Activated CD8-positive, alpha-beta memory T cell treated with anti-CD3 and anti-CD28 coated beads, Interleukin-2, amount 10 ng/mL, durations not matched to agents 7 days and 5 days (primary cell): ENCODE measurements around the gene CHRFAM7A. TPM values are rescaled to one million over a fixed set of nuclear protein-coding genes. Genes with fewer than 3 reads are reported as not detected.
"Not testable (repeated sequence)": the region's sequence is repeated elsewhere in the genome, so short reads cannot be mapped to it uniquely, and the experiment has no call there.

Experiments
- ATAC-seq: fragments of 150-1000 bp; cut with Tn5 transposase; one replicate; pipeline ENCODE4 v1.10.0; 2021; ENCODE audit warnings: moderate library complexity
- CTCF ChIA-PET: fragments of 350-600 bp; sonication (Branson Sonifier 250); formaldehyde crosslinking; loops from one replicate; lab custom pipeline; 2021; ENCODE audit warnings: antibody characterized with exemption; lab: Charles Lee
- DNase-seq: peaks from one replicate; pipeline ENCODE4 v3.0.0-alpha.2; 2020
- H3K27ac Mint-ChIP-seq: one replicate; pipeline ENCODE4 v1.8.0; 2021; ENCODE audit warnings: mild to moderate bottlenecking, mixed read lengths
- H3K27me3 Mint-ChIP-seq: one replicate; pipeline ENCODE4 v1.8.0; 2021; ENCODE audit warnings: mixed read lengths
- H3K36me3 Mint-ChIP-seq: one replicate; pipeline ENCODE4 v1.8.0; 2021; ENCODE audit warnings: mild to moderate bottlenecking, mixed read lengths
- H3K4me1 Mint-ChIP-seq: one replicate; pipeline ENCODE4 v1.8.0; 2021; ENCODE audit warnings: mixed read lengths
- H3K4me3 Mint-ChIP-seq: one replicate; pipeline ENCODE4 v1.8.0; 2021; ENCODE audit warnings: mild to moderate bottlenecking, moderate library complexity, mixed read lengths
- H3K9me3 Mint-ChIP-seq: one replicate; pipeline ENCODE4 v1.8.0; 2022; ENCODE audit warnings: low read depth, mixed read lengths
- total RNA-seq, 2 experiments: library from RNA; stranded (reverse); gene quantifications; one replicate each; pipeline ENCODE4 v1.2.3, GENCODE V29; 2021

CHRFAM7A gene
- total RNA-seq, 2 experiments from 2014 or later = 0.73 to 2.1 TPM

DNA sequence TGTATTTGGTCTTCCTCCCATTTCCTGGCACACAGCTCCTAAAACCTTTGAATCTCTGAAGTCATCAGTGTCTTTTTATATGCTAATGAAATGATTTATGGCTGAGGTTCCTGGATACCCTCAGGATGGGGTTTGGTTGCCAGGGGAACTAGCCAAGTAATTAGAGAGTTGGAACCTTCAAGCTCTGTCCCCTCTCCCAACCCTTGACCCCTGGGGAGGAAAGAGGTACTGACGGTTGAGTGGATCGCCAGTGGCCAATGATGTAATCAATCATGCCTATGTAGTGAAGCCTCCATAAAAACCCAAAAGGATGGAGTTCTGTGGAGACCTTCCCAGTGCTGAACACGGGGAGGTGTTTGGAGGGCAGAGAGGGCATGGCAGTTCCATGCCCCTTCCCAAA, 25.1 kb downstream of the CHRFAM7A start:
- H3K4me1 Mint-ChIP-seq, H3K4me3 Mint-ChIP-seq, H3K27me3 Mint-ChIP-seq, DNase-seq, H3K9me3 Mint-ChIP-seq, CTCF ChIA-PET, H3K27ac Mint-ChIP-seq, H3K36me3 Mint-ChIP-seq, ATAC-seq: not testable (repeated sequence)

DNA sequence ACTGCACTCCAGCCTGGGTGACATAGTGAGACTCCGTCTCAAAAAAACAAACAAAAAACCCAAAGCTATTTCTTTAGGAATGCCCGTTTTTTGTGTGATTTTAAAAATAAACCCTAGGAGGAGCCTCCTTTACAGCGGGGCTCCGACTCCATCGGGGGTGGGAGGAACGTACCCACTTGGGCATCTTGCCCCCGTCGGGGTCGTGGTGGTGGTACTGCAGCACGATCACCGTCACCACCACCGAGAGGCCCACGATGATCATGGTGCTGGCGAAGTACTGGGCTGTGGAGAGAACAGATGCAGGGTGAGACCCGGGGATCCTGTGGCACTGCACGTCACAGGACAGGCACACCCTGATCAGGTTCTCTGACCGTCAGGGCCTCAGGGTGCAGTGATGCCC, 26.1 kb downstream of the CHRFAM7A start:
- DNase-seq, CTCF ChIA-PET, H3K4me3 Mint-ChIP-seq, H3K27me3 Mint-ChIP-seq, H3K4me1 Mint-ChIP-seq, ATAC-seq, H3K9me3 Mint-ChIP-seq, H3K36me3 Mint-ChIP-seq, H3K27ac Mint-ChIP-seq: not testable (repeated sequence)

DNA sequence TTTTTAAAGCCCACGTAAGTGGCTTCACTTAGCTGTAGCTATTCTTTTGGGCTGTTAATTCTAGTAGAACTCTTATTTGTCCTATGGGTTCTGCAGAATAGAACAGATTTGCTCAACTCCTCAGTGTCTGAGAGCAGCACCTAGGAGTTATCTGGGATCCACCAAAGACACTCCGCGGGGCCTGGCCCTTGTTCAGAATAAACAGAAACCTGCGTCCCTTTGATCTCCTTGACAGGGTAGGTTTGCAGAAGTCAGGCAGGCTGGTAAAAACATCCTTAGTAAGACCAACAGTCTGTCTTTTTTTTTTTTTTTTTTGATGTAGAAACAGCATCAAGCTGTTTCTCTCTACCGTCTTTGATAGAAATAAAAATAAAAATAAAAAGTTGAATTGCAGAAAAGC, 31.9 kb downstream of the CHRFAM7A start:
- H3K4me1 Mint-ChIP-seq, ATAC-seq, DNase-seq, H3K4me3 Mint-ChIP-seq, H3K27ac Mint-ChIP-seq, CTCF ChIA-PET, H3K27me3 Mint-ChIP-seq, H3K9me3 Mint-ChIP-seq, H3K36me3 Mint-ChIP-seq: not testable (repeated sequence)

DNA sequence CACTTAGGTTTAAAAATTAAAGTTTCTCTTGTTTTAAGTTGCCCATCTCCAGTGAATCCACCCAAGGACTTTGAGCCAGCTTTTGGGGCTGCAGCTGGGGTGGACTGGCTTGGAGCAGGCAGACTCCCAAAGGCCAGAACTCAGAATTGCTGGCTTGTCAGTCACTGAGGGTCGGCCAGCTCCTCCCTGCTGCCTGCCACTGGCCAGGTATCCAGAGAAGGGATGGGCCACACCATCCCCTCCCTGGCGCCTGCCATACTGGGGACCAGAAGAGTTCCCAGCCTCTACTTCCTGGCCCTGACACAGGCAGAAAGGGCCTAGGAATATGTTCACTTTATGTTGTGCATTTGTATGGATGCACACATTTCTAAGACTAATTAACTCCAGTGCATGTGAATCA, 32.4 kb downstream of the CHRFAM7A start:
- H3K4me3 Mint-ChIP-seq, H3K27ac Mint-ChIP-seq, H3K4me1 Mint-ChIP-seq, CTCF ChIA-PET, H3K27me3 Mint-ChIP-seq, DNase-seq, H3K9me3 Mint-ChIP-seq, H3K36me3 Mint-ChIP-seq, ATAC-seq: not testable (repeated sequence)

DNA sequence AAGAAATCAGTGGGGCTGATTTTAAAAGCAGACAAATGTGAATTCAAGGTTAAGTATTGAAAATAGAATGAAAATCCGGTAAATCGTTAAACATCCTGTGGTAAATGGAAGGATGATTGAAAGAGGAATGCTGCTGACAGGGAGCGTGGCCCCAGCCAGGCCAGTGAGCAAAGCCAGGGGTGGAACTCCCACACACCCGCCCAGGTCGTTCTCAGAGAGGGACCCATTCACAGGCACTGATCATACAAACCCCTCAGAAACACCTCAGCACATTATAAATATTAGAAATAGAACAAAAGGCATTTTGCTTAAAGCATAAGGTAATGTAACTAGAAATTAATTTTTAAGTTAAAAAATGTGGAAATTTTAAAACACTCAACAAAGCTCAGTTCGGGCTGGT, 38.3 kb downstream of the CHRFAM7A start:
- H3K27me3 Mint-ChIP-seq, CTCF ChIA-PET, H3K4me3 Mint-ChIP-seq, H3K4me1 Mint-ChIP-seq, H3K9me3 Mint-ChIP-seq, H3K36me3 Mint-ChIP-seq, DNase-seq, ATAC-seq, H3K27ac Mint-ChIP-seq: not testable (repeated sequence)

DNA sequence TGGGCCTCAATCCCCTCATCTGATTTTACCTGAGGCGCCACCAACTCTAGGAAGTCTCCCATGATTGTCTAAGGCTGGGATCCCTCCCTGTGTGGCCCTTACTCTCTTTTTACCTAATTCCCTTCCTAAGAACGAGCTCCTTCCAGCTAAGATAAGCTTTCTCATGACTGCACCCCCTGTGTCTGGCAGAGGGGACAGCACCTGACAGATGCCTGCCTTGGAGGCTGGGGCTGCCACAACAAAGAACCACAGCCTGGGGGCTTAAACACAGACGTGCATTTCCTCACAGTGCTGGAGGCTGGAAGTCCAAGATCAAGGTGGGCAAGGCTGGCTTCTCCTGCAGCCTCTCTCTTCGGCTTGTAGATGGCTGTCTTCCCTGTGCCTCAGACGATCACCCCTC, 43.5 kb downstream of the CHRFAM7A start:
- H3K4me3 Mint-ChIP-seq, H3K9me3 Mint-ChIP-seq, ATAC-seq, H3K4me1 Mint-ChIP-seq, CTCF ChIA-PET, H3K27ac Mint-ChIP-seq, H3K36me3 Mint-ChIP-seq, DNase-seq, H3K27me3 Mint-ChIP-seq: not testable (repeated sequence)

DNA sequence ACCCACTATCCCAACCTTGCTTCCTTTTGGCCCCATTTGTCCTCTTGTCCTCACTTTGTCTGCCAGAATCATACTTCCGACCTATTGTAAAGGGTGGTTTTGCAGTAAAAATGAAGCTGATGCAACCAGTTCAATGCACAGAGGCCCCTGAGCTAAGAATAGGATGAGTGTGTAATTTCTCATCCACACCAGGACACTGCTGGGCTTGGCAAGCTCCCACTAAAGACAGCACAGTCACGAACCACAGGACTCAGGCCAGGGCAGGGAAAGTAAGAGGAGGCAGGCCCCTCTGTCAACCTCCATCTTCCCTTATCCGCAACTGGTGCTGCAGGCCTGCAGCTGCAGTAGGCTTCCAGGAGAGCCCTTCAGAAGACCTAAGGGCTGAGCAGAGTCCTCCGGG, 56.8 kb downstream of the CHRFAM7A start:
- H3K27ac Mint-ChIP-seq, CTCF ChIA-PET, H3K4me3 Mint-ChIP-seq, H3K9me3 Mint-ChIP-seq, H3K4me1 Mint-ChIP-seq, ATAC-seq, H3K36me3 Mint-ChIP-seq, H3K27me3 Mint-ChIP-seq, DNase-seq: not testable (repeated sequence)

DNA sequence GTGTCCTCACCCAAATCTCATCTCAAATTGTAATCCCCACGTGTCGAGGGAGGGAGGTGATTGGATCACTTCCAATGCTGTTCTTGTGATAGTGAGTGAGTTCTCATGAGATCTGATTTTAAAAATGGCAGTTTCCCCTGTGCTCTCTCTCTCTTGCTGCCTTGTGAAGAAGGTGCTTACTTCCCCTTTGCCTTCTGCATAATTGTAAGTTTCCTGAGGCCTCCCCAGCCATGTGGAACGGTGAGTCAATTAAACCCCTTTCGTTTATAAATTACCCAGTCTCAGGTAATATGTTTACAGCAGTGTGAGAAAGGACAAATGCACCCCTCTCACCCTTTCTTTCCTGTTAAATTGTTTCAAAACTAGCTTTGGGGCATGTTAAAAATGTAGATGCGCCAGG, 59.2 kb downstream of the CHRFAM7A start:
- H3K27me3 Mint-ChIP-seq, H3K4me1 Mint-ChIP-seq, DNase-seq, H3K9me3 Mint-ChIP-seq, H3K36me3 Mint-ChIP-seq, CTCF ChIA-PET, H3K27ac Mint-ChIP-seq, H3K4me3 Mint-ChIP-seq, ATAC-seq: not testable (repeated sequence)

DNA sequence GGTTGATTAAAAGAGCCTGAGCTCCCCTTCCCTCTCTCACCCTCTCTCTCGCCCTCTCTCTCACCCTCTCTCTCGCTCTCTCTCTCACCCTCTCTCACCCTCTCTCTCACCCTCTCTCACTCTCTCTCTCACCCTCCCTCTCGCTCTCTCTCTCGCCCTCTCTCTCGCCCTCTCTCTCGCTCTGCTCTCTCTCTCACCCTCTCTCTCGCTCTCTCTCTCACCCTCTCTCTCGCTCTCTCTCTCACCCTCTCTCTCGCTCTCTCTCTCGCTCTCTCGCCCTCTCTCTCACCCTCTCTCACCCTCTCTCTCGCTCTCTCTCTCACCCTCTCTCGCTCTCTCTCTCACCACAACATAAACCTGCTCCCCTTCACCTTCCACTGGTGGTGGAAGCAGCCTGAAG, 67.2 kb downstream of the CHRFAM7A start:
- CTCF ChIA-PET, H3K27ac Mint-ChIP-seq, H3K4me3 Mint-ChIP-seq, DNase-seq, H3K9me3 Mint-ChIP-seq, H3K4me1 Mint-ChIP-seq, ATAC-seq, H3K36me3 Mint-ChIP-seq, H3K27me3 Mint-ChIP-seq: not testable (repeated sequence)

DNA sequence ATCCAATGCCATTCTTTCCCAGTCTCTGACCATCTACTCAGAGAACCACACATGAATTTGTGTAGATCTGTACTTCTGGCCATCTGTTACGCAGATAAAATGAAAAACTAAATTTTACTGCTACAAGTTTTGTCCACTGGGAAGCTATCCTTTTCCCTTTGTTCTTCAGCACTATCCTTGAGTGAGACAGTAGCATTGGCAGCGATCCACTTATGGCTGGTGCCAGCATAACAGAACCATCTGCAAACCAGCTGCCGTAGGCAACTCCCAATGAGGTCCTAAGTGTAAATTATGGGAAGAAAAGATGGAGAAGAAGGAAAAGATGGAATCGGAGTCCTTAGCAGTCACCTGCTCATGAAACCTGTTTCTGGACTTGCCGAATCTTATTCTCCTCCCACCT, 72.3 kb downstream of the CHRFAM7A start:
- H3K27ac Mint-ChIP-seq, H3K36me3 Mint-ChIP-seq, H3K27me3 Mint-ChIP-seq, H3K4me3 Mint-ChIP-seq, ATAC-seq, H3K4me1 Mint-ChIP-seq, H3K9me3 Mint-ChIP-seq, CTCF ChIA-PET, DNase-seq: not testable (repeated sequence)

DNA sequence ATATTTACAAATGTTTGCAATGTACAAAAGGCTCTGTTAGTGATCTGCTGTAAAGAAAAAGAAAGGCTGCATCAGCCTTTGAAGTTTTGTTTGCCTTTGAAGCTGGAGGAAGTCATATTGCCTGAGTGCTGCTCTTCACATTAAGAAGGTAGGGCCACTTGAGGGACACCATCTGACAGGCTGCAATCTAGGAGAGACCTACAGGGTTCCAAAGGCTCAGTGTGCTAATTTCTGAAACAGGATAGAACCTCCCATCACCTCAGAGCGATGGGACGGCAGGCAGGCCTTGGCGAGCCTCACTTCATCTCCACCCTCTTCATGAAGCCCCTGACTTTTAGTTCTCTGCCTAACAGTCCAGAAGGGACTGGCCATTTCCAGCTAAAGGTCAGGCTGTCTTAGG, 77.6 kb downstream of the CHRFAM7A start:
- H3K4me3 Mint-ChIP-seq, H3K36me3 Mint-ChIP-seq, H3K9me3 Mint-ChIP-seq, H3K27me3 Mint-ChIP-seq, CTCF ChIA-PET, H3K27ac Mint-ChIP-seq, H3K4me1 Mint-ChIP-seq, ATAC-seq, DNase-seq: not testable (repeated sequence)

DNA sequence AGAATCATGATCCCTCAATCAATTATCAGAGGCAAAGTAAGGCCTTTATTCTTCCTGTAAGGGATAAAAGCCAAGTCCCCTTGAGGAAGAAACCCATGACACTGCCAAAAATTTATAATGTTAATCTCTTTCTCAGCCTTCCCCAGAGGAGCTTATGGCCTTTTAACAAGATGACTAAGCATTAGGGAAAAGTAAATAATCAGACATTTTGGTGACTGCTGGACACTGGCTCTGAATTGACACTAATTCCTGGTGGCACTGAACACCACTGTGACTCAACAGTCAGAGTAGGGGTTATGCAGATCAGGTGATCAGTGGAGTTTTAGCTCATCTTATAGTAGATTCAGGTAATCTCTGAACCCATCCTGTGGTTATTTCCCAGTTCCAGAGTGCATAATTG, 82.8 kb downstream of the CHRFAM7A start:
- CTCF ChIA-PET, H3K36me3 Mint-ChIP-seq, DNase-seq, H3K4me1 Mint-ChIP-seq, H3K27ac Mint-ChIP-seq, H3K27me3 Mint-ChIP-seq, ATAC-seq, H3K4me3 Mint-ChIP-seq, H3K9me3 Mint-ChIP-seq: not testable (repeated sequence)

Other genes starting within 250 kb of the CHRFAM7A start
- gene GOLGA8R, start 20.7 kb upstream of the CHRFAM7A start, total RNA-seq = 10 to 100 TPM; 13.0 to 15.9 TPM
- 1 to 10 TPM; 6.2 to 7.7 TPM for gene GOLGA8Q, start 158.5 kb upstream of the CHRFAM7A start, total RNA-seq
- gene GOLGA8H, start 210.5 kb upstream of the CHRFAM7A start, total RNA-seq = under 1 TPM in 1 of 2 experiments, not detected in 1; 0.26 TPM